GM12873 (cell line): Measurements from ENCODE around the gene MAP2K5.

Experiments
- TF ChIP-seq, protein P1 (sequence below): IDR thresholded peaks from 2 replicates; pipeline ENCODE4 v1.5.1; 2012; ENCODE audit warnings: low read depth, mild to moderate bottlenecking, moderate library complexity, low read length, control low read depth; ENCODE audit not compliant: insufficient read depth; ENCODE audit errors: missing control alignments

Gene MAP2K5

DNA sequence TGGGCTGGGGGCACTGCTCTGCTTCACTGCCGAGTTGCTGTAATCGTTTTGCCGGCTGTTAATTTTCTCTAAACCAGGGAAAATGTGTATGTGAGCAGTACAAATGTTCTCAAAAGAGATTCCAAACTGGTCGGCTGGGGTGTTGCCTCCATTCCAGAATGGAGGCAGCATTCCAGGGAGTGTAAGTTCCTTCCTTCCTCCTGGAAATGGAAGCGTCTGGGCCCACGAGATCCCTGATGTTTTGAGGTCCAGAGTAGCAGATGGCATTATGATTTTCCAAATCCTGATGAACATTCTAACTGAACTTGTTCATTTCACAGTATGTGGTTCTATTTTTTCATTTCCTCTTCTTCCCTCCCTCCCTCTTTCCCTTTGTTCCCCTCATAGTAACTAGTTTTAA, 218.4 kb downstream of the MAP2K5 start:
- TF ChIP-seq, protein P1, sequence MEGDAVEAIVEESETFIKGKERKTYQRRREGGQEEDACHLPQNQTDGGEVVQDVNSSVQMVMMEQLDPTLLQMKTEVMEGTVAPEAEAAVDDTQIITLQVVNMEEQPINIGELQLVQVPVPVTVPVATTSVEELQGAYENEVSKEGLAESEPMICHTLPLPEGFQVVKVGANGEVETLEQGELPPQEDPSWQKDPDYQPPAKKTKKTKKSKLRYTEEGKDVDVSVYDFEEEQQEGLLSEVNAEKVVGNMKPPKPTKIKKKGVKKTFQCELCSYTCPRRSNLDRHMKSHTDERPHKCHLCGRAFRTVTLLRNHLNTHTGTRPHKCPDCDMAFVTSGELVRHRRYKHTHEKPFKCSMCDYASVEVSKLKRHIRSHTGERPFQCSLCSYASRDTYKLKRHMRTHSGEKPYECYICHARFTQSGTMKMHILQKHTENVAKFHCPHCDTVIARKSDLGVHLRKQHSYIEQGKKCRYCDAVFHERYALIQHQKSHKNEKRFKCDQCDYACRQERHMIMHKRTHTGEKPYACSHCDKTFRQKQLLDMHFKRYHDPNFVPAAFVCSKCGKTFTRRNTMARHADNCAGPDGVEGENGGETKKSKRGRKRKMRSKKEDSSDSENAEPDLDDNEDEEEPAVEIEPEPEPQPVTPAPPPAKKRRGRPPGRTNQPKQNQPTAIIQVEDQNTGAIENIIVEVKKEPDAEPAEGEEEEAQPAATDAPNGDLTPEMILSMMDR, result no peak

DNA sequence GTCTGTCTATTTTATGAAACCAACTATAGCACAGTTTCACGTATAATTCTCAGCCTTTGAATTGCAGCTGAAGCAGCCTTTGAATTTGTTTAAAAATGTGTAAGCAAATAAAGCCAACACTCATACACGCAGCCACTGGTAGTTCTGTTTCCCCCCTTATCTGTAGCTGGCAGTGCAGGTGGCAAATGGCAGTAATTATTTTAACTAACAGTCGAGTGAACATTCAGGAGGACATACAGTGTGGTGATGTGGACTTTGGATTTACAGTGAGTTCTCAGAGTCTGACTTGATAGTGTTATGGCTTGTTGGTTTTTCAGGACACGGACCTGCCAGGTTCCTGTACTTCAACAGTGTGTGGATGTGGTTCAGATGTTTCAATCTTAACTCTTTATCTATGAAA, 218.8 kb downstream of the MAP2K5 start:
- TF ChIP-seq, protein P1, result no peak

DNA sequence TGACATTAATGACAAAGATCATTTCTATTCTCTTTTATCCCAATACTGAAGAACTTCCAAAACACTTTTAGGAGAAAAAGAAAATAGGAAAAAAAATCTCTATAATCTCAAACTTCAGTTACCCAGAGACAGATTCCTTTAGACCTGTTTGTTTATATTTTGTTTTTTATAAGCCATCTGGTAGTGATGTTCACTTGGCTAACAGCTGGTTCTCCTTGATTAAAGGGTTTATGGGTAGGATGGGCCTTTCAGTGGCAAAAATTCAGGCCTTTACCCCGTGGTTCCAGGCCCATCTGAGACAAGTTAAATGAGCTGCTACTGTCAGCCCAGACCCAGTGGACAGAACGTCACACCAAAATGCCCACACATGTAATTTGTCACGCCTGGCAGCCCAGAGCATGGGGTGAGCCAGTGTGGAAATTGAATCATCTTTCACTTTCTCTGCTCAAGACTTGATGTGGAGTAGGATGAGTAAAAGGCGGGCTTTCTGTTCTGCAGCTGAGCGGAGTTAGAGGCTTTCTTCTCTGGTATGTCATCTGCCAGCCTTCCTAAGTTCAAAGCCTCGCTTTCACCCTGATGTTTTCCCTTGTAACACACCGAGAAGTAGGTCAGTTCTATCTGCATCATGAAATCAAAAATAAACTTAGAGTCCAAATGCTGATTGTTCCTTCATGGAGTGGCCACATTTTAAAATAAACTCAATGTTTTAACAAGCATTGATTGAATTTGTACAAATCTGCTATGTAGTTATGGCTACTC, 220.3 kb downstream of the MAP2K5 start:
- TF ChIP-seq, protein P1, result no peak

DNA sequence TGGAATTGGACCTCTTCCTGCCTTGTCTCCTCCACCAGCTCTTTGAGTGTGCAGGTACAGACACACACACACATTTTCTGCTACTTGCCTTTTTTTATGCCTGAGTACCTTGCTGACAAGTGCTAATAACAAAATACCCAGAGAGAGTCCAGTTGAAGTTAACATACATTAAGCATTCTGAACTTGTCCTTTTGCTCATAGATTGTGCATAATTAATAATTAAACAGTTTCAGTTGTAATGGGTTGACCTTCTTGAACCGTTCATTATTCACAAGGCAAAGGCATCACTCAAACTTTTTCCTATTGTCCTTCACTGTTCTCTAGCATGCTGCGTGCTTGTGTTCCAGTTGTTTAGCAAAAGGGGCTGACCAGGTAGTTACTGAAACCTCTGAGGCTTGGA, 223.2 kb downstream of the MAP2K5 start:
- TF ChIP-seq, protein P1, result no peak

DNA sequence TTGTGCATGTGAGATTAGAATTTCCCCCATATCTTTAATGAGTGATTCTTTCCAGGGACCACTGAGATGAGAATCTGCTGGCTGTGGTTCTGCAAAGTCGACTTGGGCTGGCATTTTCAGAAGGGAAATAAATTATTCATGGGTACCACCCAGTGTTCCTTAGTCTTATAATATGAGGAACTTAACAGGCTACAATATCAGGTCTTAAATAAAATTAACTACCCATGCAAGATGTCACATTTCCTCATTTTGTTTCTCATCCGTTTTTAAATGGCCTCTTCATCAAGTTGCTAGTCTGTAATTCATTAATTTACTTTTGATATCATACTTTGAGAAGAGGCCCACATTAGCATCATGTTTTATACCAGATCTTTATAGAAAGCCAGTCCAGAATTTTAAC, 224.5 kb downstream of the MAP2K5 start:
- TF ChIP-seq, protein P1, result no peak

DNA sequence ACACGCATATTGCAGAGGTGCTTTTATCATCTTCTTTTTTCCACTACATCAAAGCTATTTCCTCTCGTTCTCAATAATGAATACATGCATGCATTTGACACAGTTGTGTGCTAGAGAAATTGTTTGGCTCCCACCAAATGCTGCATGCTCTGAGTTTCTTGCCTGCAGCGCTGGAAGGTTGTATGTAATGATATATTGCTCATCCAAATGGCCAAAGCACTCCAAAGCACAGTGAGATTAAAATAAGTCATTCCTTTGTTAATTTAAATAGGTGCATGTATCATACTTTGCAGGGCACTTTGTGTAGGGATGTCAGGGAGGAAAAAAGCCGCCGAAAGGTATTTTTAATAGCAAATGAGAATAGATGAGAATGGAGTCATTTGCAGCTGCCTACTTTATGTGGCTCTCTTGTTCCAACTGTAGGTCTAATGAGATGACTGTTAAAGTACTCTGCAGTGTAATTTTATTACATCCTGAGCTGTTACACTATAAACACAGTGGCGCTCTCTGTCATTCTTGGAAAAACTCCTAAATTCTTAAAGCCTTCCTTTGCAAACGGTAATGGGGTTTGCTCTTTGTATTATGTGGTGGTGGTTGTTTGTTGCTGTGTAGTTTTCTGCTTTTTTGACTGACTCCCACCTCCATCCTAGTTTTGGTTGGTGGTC, 225.9 kb downstream of the MAP2K5 start:
- TF ChIP-seq, protein P1, result no peak

DNA sequence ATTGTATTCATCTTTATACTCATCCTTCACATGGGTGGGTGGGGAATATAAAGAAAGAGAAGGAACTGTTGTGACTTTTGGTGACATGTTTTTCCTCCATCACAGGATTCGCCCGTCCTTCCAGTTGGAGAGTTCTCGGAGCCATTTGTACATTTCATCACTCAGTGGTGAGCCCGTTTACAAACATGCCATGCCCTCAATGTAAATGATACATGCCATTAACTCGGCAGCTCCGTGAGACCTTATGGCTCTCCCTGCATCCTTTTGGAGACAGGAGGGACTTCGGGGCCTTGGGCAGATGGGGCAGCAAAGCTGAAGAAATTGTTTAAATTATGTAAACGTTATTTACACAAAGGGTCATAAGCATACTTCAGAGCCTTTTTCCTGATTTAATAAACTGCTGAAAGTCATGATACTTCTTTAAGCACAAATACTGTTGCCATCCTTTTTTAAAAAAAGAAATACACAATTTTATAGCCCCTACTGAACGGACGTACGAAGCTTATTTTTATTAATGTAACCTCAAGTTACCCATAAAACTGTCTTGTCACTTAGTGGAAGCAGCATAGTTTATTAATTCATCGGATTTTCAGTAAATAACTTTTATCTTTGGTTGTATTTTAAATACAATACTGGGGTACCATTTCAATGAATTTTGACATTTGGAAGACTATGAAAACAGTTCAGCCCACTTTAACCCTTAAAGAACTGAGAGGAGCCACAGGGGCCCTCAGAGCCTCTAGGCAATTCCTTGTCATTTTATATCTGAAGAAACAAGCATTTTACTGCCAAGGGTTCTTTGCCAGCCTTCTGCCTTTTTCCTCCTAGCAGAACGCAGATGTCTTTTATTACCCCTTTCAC, 227.2 kb downstream of the MAP2K5 start:
- TF ChIP-seq, protein P1, result no peak
